Keratinocyte (primary cell): ENCODE data around the gene NAIF1. TPM values are rescaled to one million over a fixed set of nuclear protein-coding genes. Genes with fewer than 3 reads are reported as not detected.

Experiments used
- DNase-seq: peaks from one replicate; pipeline ENCODE4 v3.0.0-alpha.2; 2011; ENCODE audit warnings: low read depth, missing footprints, low spot score
- FAIRE-seq: peaks from 2 replicates; lab custom pipeline; 2011; peaks lifted over from hg19 to GRCh38; lab: Jason Lieb, UNC
- H2AFZ ChIP-seq: 2 replicates; pipeline ENCODE4 v1.6.0; 2012; ENCODE audit warnings: low read length, control low read depth, inconsistent platforms; ENCODE audit not compliant: control insufficient read depth
- H3K27ac ChIP-seq: 2 replicates; pipeline ENCODE4 v1.5.1; 2011; ENCODE audit warnings: low read length; ENCODE audit not compliant: control insufficient read depth, insufficient read depth
- H3K27me3 ChIP-seq: 3 replicates; pipeline ENCODE4 v1.6.0; 2011; ENCODE audit warnings: low read length; ENCODE audit not compliant: control insufficient read depth, insufficient read depth; ENCODE audit errors: extremely low read depth
- H3K36me3 ChIP-seq, 2 experiments: 2 replicates in 1 of 2; 3 replicates in 1 of 2; pipeline ENCODE4 v1.5.1; 2011; ENCODE audit warnings: low read length in 2 of 2, mild to moderate bottlenecking in 1 of 2; ENCODE audit not compliant: control insufficient read depth in 2 of 2, insufficient read depth in 2 of 2; ENCODE audit errors: extremely low read depth in 1 of 2
- H3K4me1 ChIP-seq: 3 replicates; pipeline ENCODE4 v1.5.1; 2011; ENCODE audit warnings: low read length; ENCODE audit not compliant: control insufficient read depth, insufficient read depth; ENCODE audit errors: extremely low read depth
- H3K4me2 ChIP-seq: 3 replicates; pipeline ENCODE4 v1.6.0; 2011; ENCODE audit warnings: low read depth, low read length; ENCODE audit not compliant: control insufficient read depth, insufficient read depth; ENCODE audit errors: extremely low read depth
- H3K4me3 ChIP-seq, 3 experiments: fragments of 200-600 bp in 1 of 3; sonication (generic) in 1 of 3; 2 replicates in 2 of 3; 3 replicates in 1 of 3; pipeline ENCODE4 v1.5.1; 2011 to 2016; ENCODE audit warnings: low read length in 3 of 3, mild to moderate bottlenecking in 3 of 3, control low read depth in 2 of 3, inconsistent platforms in 1 of 3, low read depth in 1 of 3, mixed read lengths in 1 of 3, mixed run types in 1 of 3, moderate library complexity in 1 of 3; ENCODE audit not compliant: control insufficient read depth in 2 of 3, insufficient read depth in 2 of 3; ENCODE audit errors: extremely low read depth in 1 of 3
- H3K79me2 ChIP-seq: 2 replicates; pipeline ENCODE4 v1.6.0; 2012; ENCODE audit warnings: low read length; ENCODE audit not compliant: control insufficient read depth, insufficient read depth
- H3K9ac ChIP-seq: 3 replicates; pipeline ENCODE4 v1.6.0; 2011; ENCODE audit warnings: low read length; ENCODE audit not compliant: control insufficient read depth, insufficient read depth; ENCODE audit errors: extremely low read depth
- H3K9me1 ChIP-seq: 3 replicates; pipeline ENCODE4 v1.6.0; 2011; ENCODE audit warnings: low read length; ENCODE audit not compliant: control insufficient read depth, insufficient read depth; ENCODE audit errors: extremely low read depth
- H3K9me3 ChIP-seq: 2 replicates; pipeline ENCODE4 v1.5.1; 2012; ENCODE audit warnings: low read depth, low read length; ENCODE audit not compliant: control insufficient read depth
- H4K20me1 ChIP-seq: 3 replicates; pipeline ENCODE4 v1.6.0; 2011; ENCODE audit warnings: low read length; ENCODE audit not compliant: control insufficient read depth, insufficient read depth; ENCODE audit errors: extremely low read depth
- EZH2 ChIP-seq: IDR thresholded peaks from one replicate; pipeline ENCODE4 v1.6.1; 2012; ENCODE audit warnings: inconsistent platforms, mild to moderate bottlenecking, low read length, moderate library complexity
- dilution Hi-C: fragments of 300-500 bp; cut with MboI; formaldehyde crosslinking; loops from one replicate; pipeline ENCODE4 v1.7.0; 2020; ENCODE audit warnings: low sequenced_read_pairs; ENCODE audit not compliant: extremely low pct_ligation_motif_present
- polyA plus RNA-seq, 5 experiments: library from polyadenylated mRNA; depleted of rRNA in 3 of 5; stranded (reverse) in 3 of 5; stranded (forward) in 1 of 5; unstranded in 1 of 5; fragments of >200 nt; gene quantifications; 1 replicate in 1 of 5; 2 replicates in 3 of 5; 3 replicates in 1 of 5; pipeline versions ENCODE4 v1.2.1 to v1.2.3, GENCODE V29; 2011 to 2012; ENCODE audit warnings: missing spikeins in 2 of 5, low read depth in 1 of 5, low replicate concordance in 1 of 5
- TF ChIP-seq, protein P1 (sequence below), 3 experiments: IDR thresholded peaks in 1 of 3; conservative IDR thresholded peaks in 1 of 3; optimal IDR thresholded peaks in 1 of 3; 2 replicates in 2 of 3; 3 replicates in 1 of 3; pipeline versions ENCODE3 to v1.5.1; 2011; ENCODE audit warnings: low read length in 3 of 3, mild to moderate bottlenecking in 3 of 3, moderate library complexity in 2 of 3, control low read depth in 1 of 3, inconsistent platforms in 1 of 3; ENCODE audit not compliant: insufficient read depth in 2 of 3; ENCODE audit errors: extremely low read depth in 1 of 3

The NAIF1 gene
- polyA plus RNA-seq, 1 donor (not counting 4 experiments of a cell fraction or from before 2014, with no cell fraction given): 6.3 TPM

- no peak for DNase-seq
- peaks cover 0 to 2% of the 10 kb centered on the region in 2 experiments for H3K36me3 ChIP-seq
- H3K27me3 ChIP-seq: no peaks in the 10 kb centered on the region
- H3K9me3 ChIP-seq: no peaks in the 10 kb centered on the region
- no peak overlapping the region for H3K4me2 ChIP-seq
- no peaks in the 10 kb centered on the region for H4K20me1 ChIP-seq
- no peak overlapping the region for H3K9ac ChIP-seq
- peaks cover 4% of the 10 kb centered on the region for H3K79me2 ChIP-seq
- H3K4me1 ChIP-seq: peaks cover 2% of the 10 kb centered on the region
- no peak overlapping the region for H3K27ac ChIP-seq
- H2AFZ ChIP-seq: no peak overlapping the region
- no peak overlapping the region for H3K4me3 ChIP-seq
- dilution Hi-C loops: no loop called here
- no peaks in the 10 kb centered on the region for H3K9me1 ChIP-seq
- no peak for FAIRE-seq
- TF ChIP-seq, protein P1, sequence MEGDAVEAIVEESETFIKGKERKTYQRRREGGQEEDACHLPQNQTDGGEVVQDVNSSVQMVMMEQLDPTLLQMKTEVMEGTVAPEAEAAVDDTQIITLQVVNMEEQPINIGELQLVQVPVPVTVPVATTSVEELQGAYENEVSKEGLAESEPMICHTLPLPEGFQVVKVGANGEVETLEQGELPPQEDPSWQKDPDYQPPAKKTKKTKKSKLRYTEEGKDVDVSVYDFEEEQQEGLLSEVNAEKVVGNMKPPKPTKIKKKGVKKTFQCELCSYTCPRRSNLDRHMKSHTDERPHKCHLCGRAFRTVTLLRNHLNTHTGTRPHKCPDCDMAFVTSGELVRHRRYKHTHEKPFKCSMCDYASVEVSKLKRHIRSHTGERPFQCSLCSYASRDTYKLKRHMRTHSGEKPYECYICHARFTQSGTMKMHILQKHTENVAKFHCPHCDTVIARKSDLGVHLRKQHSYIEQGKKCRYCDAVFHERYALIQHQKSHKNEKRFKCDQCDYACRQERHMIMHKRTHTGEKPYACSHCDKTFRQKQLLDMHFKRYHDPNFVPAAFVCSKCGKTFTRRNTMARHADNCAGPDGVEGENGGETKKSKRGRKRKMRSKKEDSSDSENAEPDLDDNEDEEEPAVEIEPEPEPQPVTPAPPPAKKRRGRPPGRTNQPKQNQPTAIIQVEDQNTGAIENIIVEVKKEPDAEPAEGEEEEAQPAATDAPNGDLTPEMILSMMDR (optimal IDR thresholded peaks at IDR 0.05 in 1 of 3, IDR thresholded peaks at IDR 0.05 in 1 of 3, conservative IDR thresholded peaks at IDR 0.05 in 1 of 3; ENCODE audit: extremely low read depth in 1 of 3, insufficient read depth in 2 of 3, low read length in 3 of 3): no peak
- TF ChIP-seq EZH2: no peak
Observed at GRCh38 chr9:128087262-128087661, 20.1 kb upstream of the NAIF1 start.

GRCh38 chr9:128085943-128086342, 18.8 kb upstream of the NAIF1 start:
- no peaks in the 10 kb centered on the region for H3K27me3 ChIP-seq
- no peak overlapping the region for H3K4me2 ChIP-seq
- H3K9me3 ChIP-seq: no peaks in the 10 kb centered on the region
- H3K4me1 ChIP-seq: peaks cover 10% of the 10 kb centered on the region
- no peaks in the 10 kb centered on the region for H4K20me1 ChIP-seq
- no peaks in the 10 kb centered on the region for H3K79me2 ChIP-seq
- no peaks in the 10 kb centered on the region for H3K9me1 ChIP-seq
- no peak overlapping the region for H2AFZ ChIP-seq
- TF ChIP-seq, protein P1 (optimal IDR thresholded peaks at IDR 0.05 in 1 of 3, IDR thresholded peaks at IDR 0.05 in 1 of 3, conservative IDR thresholded peaks at IDR 0.05 in 1 of 3; ENCODE audit: extremely low read depth in 1 of 3, insufficient read depth in 2 of 3, low read length in 3 of 3): no peak
- no peak for TF ChIP-seq EZH2
- no peak overlapping the region for H3K9ac ChIP-seq
- H3K4me3 ChIP-seq: no peak overlapping the region
- FAIRE-seq (no peak), DNase-seq (no peak)
- H3K36me3 ChIP-seq: no peaks in the 10 kb centered on the region
- H3K27ac ChIP-seq: no peak overlapping the region
- dilution Hi-C loops: no loop called here
